Measurements from ENCODE around the gene DGKI. TPM values are rescaled to one million over a fixed set of nuclear protein-coding genes. Genes with fewer than 3 reads are reported as not detected.

DGKI gene
- total RNA-seq, 1 experiment from 2014 or later: not detected

DNA sequence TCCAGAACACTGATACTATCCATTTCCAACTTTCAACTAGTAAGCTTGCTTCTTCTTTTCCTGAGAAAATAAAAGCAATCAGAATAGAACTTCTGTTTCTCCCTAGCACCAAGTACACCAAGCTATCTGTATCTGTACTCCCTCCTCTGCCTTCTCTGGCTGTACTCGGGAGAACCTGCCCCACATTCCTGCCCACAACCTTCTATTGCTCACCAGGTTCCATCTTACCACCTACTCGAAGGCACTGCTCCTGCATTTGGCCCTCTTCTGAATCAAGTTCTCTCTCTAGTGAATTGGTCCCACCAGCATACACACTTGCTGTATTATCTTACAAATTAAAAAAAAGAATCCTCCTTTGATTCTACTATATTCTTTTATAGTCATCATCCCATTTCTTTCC, 333.7 kb downstream of the DGKI start:
- H3K4me3 ChIP-seq (ENCODE audit: low read depth in 2 of 2, low read length in 2 of 2): no peak overlapping the region
- no peaks in the 10 kb centered on the region for H3K27me3 ChIP-seq (ENCODE audit: control insufficient read depth, insufficient read depth, low read length)
- ATAC-seq (no peak), DNase-seq (ENCODE audit: low read depth, low spot score) (no peak)
- ChIA-PET CTCF (no interaction called here), POLR2A (no interaction called here)
- in situ Hi-C loops (cut with HindIII; ENCODE audit: low pct_unique_long_range_greater_than_20kb, low sequenced_read_pairs) (no loop called here), intact Hi-C loops (cut with micrococcal nuclease; ENCODE audit: unreplicated experiment) (no loop called here)
- H3K36me3 ChIP-seq (ENCODE audit: control insufficient read depth, insufficient read depth, low read length): no peaks in the 10 kb centered on the region
- no TSS peak for BruUV-seq (replicated peaks)
- no peak overlapping the region for H3K27ac ChIP-seq (ENCODE audit: low read length)
- TF ChIP-seq TCF7L2 (IDR thresholded peaks at IDR 0.05; ENCODE audit: low read depth, low read length) (no peak), POLR2AphosphoS5 (IDR thresholded peaks at IDR 0.05; ENCODE audit: low read depth, low read length) (no peak), SIN3A (IDR thresholded peaks at IDR 0.05; ENCODE audit: borderline replicate concordance, insufficient read depth, low read depth, low read length) (no peak)
- TF ChIP-seq, protein P1, sequence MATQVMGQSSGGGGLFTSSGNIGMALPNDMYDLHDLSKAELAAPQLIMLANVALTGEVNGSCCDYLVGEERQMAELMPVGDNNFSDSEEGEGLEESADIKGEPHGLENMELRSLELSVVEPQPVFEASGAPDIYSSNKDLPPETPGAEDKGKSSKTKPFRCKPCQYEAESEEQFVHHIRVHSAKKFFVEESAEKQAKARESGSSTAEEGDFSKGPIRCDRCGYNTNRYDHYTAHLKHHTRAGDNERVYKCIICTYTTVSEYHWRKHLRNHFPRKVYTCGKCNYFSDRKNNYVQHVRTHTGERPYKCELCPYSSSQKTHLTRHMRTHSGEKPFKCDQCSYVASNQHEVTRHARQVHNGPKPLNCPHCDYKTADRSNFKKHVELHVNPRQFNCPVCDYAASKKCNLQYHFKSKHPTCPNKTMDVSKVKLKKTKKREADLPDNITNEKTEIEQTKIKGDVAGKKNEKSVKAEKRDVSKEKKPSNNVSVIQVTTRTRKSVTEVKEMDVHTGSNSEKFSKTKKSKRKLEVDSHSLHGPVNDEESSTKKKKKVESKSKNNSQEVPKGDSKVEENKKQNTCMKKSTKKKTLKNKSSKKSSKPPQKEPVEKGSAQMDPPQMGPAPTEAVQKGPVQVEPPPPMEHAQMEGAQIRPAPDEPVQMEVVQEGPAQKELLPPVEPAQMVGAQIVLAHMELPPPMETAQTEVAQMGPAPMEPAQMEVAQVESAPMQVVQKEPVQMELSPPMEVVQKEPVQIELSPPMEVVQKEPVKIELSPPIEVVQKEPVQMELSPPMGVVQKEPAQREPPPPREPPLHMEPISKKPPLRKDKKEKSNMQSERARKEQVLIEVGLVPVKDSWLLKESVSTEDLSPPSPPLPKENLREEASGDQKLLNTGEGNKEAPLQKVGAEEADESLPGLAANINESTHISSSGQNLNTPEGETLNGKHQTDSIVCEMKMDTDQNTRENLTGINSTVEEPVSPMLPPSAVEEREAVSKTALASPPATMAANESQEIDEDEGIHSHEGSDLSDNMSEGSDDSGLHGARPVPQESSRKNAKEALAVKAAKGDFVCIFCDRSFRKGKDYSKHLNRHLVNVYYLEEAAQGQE (IDR thresholded peaks at IDR 0.05; ENCODE audit: insufficient read depth in 1 of 2, low read depth in 2 of 2, low read length in 1 of 2): no peak
- TF ChIP-seq, protein P2, sequence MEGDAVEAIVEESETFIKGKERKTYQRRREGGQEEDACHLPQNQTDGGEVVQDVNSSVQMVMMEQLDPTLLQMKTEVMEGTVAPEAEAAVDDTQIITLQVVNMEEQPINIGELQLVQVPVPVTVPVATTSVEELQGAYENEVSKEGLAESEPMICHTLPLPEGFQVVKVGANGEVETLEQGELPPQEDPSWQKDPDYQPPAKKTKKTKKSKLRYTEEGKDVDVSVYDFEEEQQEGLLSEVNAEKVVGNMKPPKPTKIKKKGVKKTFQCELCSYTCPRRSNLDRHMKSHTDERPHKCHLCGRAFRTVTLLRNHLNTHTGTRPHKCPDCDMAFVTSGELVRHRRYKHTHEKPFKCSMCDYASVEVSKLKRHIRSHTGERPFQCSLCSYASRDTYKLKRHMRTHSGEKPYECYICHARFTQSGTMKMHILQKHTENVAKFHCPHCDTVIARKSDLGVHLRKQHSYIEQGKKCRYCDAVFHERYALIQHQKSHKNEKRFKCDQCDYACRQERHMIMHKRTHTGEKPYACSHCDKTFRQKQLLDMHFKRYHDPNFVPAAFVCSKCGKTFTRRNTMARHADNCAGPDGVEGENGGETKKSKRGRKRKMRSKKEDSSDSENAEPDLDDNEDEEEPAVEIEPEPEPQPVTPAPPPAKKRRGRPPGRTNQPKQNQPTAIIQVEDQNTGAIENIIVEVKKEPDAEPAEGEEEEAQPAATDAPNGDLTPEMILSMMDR (IDR thresholded peaks at IDR 0.05): no peak
- H3K9me3 ChIP-seq (ENCODE audit: control insufficient read depth, insufficient read depth, low read depth, low read length): no peaks in the 10 kb centered on the region
- no peaks in the 10 kb centered on the region for H3K4me1 ChIP-seq (ENCODE audit: control insufficient read depth, insufficient read depth, low read length)

DNA sequence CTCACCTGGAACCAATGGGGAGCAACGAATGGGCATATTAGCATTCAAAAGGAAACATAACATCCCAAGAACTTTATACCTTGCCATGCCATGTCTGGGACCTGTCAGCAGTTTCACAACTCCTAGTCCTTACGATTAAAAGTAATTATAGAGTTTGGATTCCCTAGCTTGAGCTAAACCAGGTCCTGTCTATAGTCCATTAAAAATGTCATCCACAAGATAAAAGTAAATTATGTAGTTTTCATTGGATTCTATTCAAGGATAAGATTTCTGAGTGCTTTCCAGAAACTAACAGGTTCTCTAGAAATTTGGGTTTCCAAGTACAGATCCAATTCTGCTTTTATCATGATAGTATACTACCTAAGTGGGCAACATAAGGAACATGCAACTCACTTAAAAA, 339.7 kb downstream of the DGKI start:
- H3K4me3 ChIP-seq (ENCODE audit: low read depth in 2 of 2, low read length in 2 of 2): no peak overlapping the region
- intact Hi-C loops (cut with micrococcal nuclease; ENCODE audit: unreplicated experiment) (no loop called here), in situ Hi-C loops (cut with HindIII; ENCODE audit: low pct_unique_long_range_greater_than_20kb, low sequenced_read_pairs) (no loop called here)
- ATAC-seq (no peak), DNase-seq (ENCODE audit: low read depth, low spot score) (no peak)
- no peaks in the 10 kb centered on the region for H3K9me3 ChIP-seq (ENCODE audit: control insufficient read depth, insufficient read depth, low read depth, low read length)
- no peaks in the 10 kb centered on the region for H3K27me3 ChIP-seq (ENCODE audit: control insufficient read depth, insufficient read depth, low read length)
- CTCF ChIA-PET: no interaction called here
- no peaks in the 10 kb centered on the region for H3K4me1 ChIP-seq (ENCODE audit: control insufficient read depth, insufficient read depth, low read length)
- BruUV-seq (replicated peaks): no TSS peak
- POLR2A ChIA-PET: no interaction called here
- no peaks in the 10 kb centered on the region for H3K36me3 ChIP-seq (ENCODE audit: control insufficient read depth, insufficient read depth, low read length)
- TF ChIP-seq, protein P1 (IDR thresholded peaks at IDR 0.05; ENCODE audit: insufficient read depth in 1 of 2, low read depth in 2 of 2, low read length in 1 of 2): no peak
- no peak for TF ChIP-seq SIN3A (IDR thresholded peaks at IDR 0.05; ENCODE audit: borderline replicate concordance, insufficient read depth, low read depth, low read length)
- no peak for TF ChIP-seq POLR2AphosphoS5 (IDR thresholded peaks at IDR 0.05; ENCODE audit: low read depth, low read length)
- TF ChIP-seq, protein P2 (IDR thresholded peaks at IDR 0.05): no peak
- no peak for TF ChIP-seq TCF7L2 (IDR thresholded peaks at IDR 0.05; ENCODE audit: low read depth, low read length)
- H3K27ac ChIP-seq (ENCODE audit: low read length): no peak overlapping the region
